Neutrophil (primary cell): ENCODE data around the gene DGCR2.
A peak's percentile ranks its signal among the peaks of the same experiment; 100 is the strongest.

Source experiments
- H3K27ac ChIP-seq: fragments of 200-600 bp; sonication (generic); 2 replicates; pipeline ENCODE4 v1.5.1; 2016; ENCODE audit warnings: mild to moderate bottlenecking, moderate library complexity
- H3K27me3 ChIP-seq: fragments of 200-600 bp; sonication (generic); 2 replicates; pipeline ENCODE4 v1.6.0; 2016; ENCODE audit warnings: mild to moderate bottlenecking
- H3K36me3 ChIP-seq: fragments of 200-600 bp; sonication (generic); 2 replicates; pipeline ENCODE4 v1.5.1; 2017
- H3K4me1 ChIP-seq, 2 experiments: fragments of 200-600 bp in 1 of 2; sonication (generic) in 1 of 2; 1 replicate in 1 of 2; 2 replicates in 1 of 2; pipeline versions ENCODE4 v1.5.1 to v1.6.1; 2013 to 2016; ENCODE audit warnings: low read depth in 1 of 2, low read length in 1 of 2, mild to moderate bottlenecking in 1 of 2, moderate library complexity in 1 of 2; ENCODE audit not compliant: control insufficient read depth in 1 of 2, insufficient read depth in 1 of 2
- H3K4me3 ChIP-seq, 2 experiments: fragments of 200-600 bp in 1 of 2; sonication (generic) in 1 of 2; 1 replicate in 1 of 2; 2 replicates in 1 of 2; pipeline ENCODE4 v1.5.1; 2013 to 2016; ENCODE audit warnings: low read depth in 1 of 2, low read length in 1 of 2, mild to moderate bottlenecking in 1 of 2, moderate library complexity in 1 of 2
- H3K9me3 ChIP-seq: fragments of 200-600 bp; sonication (generic); 2 replicates; pipeline ENCODE4 v1.5.1; 2016
- CTCF ChIP-seq: fragments of 200-600 bp; sonication (generic); IDR thresholded peaks from 2 replicates; pipeline ENCODE4 v1.5.1; 2016; ENCODE audit warnings: antibody characterized with exemption

The DGCR2 gene

GRCh38 chr22:19118329-19118880 lies 3.8 kb downstream of the DGCR2 start:
- Histone ChIP-seq H3K9me3 (no peaks in the 10 kb centered on the region), H3K27ac (peak overlapping the region; percentile 78), H3K4me3 (peak overlapping the region in 1 of 2 experiments; percentile 12), H3K27me3 (no peaks in the 10 kb centered on the region), H3K36me3 (peaks cover 12% of the 10 kb centered on the region), H3K4me1 (peaks cover 82 to 88% of the 10 kb centered on the region in 2 experiments)
- TF ChIP-seq CTCF, result no peak

GRCh38 chr22:19117111-19117512 lies 5.1 kb downstream of the DGCR2 start:
- Histone ChIP-seq H3K27ac (peak overlapping the region; percentile 78), H3K27me3 (no peaks in the 10 kb centered on the region), H3K4me1 (peaks cover 86 to 91% of the 10 kb centered on the region in 2 experiments)

GRCh38 chr22:19115628-19116027 lies 6.6 kb downstream of the DGCR2 start:
- peaks cover 92 to 98% of the 10 kb centered on the region in 2 experiments for H3K4me1 ChIP-seq
- TF ChIP-seq CTCF, result no peak
- H3K9me3 ChIP-seq, result no peaks in the 10 kb centered on the region
- peak overlapping the region; percentile 78 for H3K27ac ChIP-seq
- no peaks in the 10 kb centered on the region for H3K27me3 ChIP-seq
- peaks cover 12% of the 10 kb centered on the region for H3K36me3 ChIP-seq
- peak overlapping the region in 1 of 2 experiments; percentile 7 for H3K4me3 ChIP-seq

More at GRCh38 chr22:19117111-19117512, 5.1 kb downstream of the DGCR2 start:
- no peaks in the 10 kb centered on the region for H3K9me3 ChIP-seq
- no peak overlapping the region for H3K4me3 ChIP-seq
- H3K36me3 ChIP-seq, result peaks cover 12% of the 10 kb centered on the region
- TF ChIP-seq CTCF, result no peak

- no peaks in the 10 kb centered on the region for H3K27me3 ChIP-seq
- no peak overlapping the region for H3K4me3 ChIP-seq
- peak overlapping the region; percentile 78 for H3K27ac ChIP-seq
- peaks cover 92 to 98% of the 10 kb centered on the region in 2 experiments for H3K4me1 ChIP-seq
- TF ChIP-seq CTCF, result no peak
- no peaks in the 10 kb centered on the region for H3K9me3 ChIP-seq
- H3K36me3 ChIP-seq, result peaks cover 9% of the 10 kb centered on the region
Measured at GRCh38 chr22:19114984-19115552, 7.1 kb downstream of the DGCR2 start.

- no peak overlapping the region for H3K4me3 ChIP-seq
- no peaks in the 10 kb centered on the region for H3K27me3 ChIP-seq
- no peak for TF ChIP-seq CTCF
- H3K4me1 ChIP-seq, result peaks cover 92 to 98% of the 10 kb centered on the region in 2 experiments
- H3K9me3 ChIP-seq, result no peaks in the 10 kb centered on the region
- H3K27ac ChIP-seq, result peak overlapping the region; percentile 60
- H3K36me3 ChIP-seq, result peaks cover under 1% of the 10 kb centered on the region
Measured at GRCh38 chr22:19113429-19113828, 8.8 kb downstream of the DGCR2 start.
